ENCODE measurements around the gene SLC16A3. TPM values are rescaled to one million over a fixed set of nuclear protein-coding genes. Genes with fewer than 3 reads are reported as not detected.

Gene SLC16A3
- total and polyA plus RNA-seq, 4 donors, result 1.1 to 10.5 (median 8.8) TPM

GRCh38 chr17:82248815-82249674 is 20.2 kb downstream of the SLC16A3 start:
- H3K4me3 ChIP-seq (ENCODE audit: low read depth in 1 of 3, low read length in 3 of 3), result no peak overlapping the region
- no peaks in the 10 kb centered on the region for H3K27me3 ChIP-seq (ENCODE audit: control insufficient read depth in 4 of 4, insufficient read depth in 4 of 4, low read length in 3 of 4)
- TF ChIP-seq YY1 (IDR thresholded peaks at IDR 0.05) (no peak), RXRA (IDR thresholded peaks at IDR 0.05) (no peak), TAF1 (conservative IDR thresholded peaks at IDR 0.05) (no peak), NR2F2 (IDR thresholded peaks at IDR 0.05) (no peak), SP1 (IDR thresholded peaks at IDR 0.05) (no peak), FOXA1 (IDR thresholded peaks at IDR 0.05) (no peak), EGR1 (IDR thresholded peaks at IDR 0.05; ENCODE audit: low read depth in 2 of 2) (no peak), HNF4A (conservative IDR thresholded peaks at IDR 0.05) (no peak), JUND (IDR thresholded peaks at IDR 0.05) (no peak), GABPA (IDR thresholded peaks at IDR 0.05 in 1 of 2, conservative IDR thresholded peaks at IDR 0.05 in 1 of 2) (no peak)
- TF ChIP-seq, protein P1, sequence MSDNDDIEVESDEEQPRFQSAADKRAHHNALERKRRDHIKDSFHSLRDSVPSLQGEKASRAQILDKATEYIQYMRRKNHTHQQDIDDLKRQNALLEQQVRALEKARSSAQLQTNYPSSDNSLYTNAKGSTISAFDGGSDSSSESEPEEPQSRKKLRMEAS (IDR thresholded peaks at IDR 0.05), result no peak
- TF ChIP-seq, protein P2, sequence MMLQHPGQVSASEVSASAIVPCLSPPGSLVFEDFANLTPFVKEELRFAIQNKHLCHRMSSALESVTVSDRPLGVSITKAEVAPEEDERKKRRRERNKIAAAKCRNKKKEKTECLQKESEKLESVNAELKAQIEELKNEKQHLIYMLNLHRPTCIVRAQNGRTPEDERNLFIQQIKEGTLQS (IDR thresholded peaks at IDR 0.05), result no peak
- no peak overlapping the region for H3K9ac ChIP-seq (ENCODE audit: low read depth in 1 of 2, low read length in 2 of 2)
- WGBS, result 94% methylated on average over 54 of the region's 54 CpGs
- peaks cover 0 to 6% (median 0%) of the 10 kb centered on the region in 4 donors for H3K4me1 ChIP-seq (ENCODE audit: control insufficient read depth in 4 of 4, insufficient read depth in 4 of 4, low read length in 3 of 4)
- H3K36me3 ChIP-seq (ENCODE audit: control insufficient read depth in 4 of 4, insufficient read depth in 3 of 4, low read depth in 1 of 4, low read length in 3 of 4), result peaks cover 46 to 94% (median 69%) of the 10 kb centered on the region in 4 donors
- no peak for DNase-seq (ENCODE audit: low spot score)
- no peak overlapping the region for H3K27ac ChIP-seq (ENCODE audit: low read depth in 1 of 2, low read length in 2 of 2)
- H3K9me3 ChIP-seq (ENCODE audit: control insufficient read depth in 4 of 4, low read length in 3 of 4), result no peaks in the 10 kb centered on the region

DNA sequence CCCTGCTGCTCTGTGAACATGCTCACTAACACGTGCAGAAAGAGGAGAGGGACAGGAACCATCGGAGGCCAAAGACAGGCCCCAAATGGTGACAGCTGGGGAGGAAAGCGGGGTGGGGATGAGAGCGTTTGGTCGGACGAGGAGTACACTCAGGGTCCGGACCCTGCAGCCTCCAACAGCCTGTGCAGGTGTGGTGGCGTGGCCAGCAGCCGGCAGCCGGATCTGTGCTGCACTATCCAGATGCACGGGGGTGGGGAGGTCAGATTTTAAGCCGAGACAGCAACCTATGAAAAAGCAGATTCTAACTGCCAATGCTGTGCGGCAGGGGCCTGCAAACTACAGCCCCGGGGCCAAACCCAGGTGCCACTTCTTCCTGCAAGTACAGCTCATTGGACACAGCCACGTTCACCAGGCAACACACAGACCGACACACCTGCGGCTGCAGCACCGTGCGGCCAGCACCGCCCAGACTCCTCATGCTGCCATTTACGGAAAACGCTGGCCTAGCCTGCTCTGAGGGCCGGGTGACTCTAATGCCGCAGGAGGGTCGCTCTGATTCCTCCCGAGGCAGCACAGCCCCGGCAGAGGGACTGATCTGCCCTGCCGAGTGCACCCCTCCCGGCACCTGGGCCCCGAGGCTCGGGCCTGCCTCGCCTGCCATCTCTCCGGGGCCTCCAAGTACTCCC is 21.2 kb downstream of the SLC16A3 start:
- H3K9me3 ChIP-seq (ENCODE audit: control insufficient read depth in 4 of 4, low read length in 3 of 4), result no peaks in the 10 kb centered on the region
- TF ChIP-seq REST (IDR thresholded peaks at IDR 0.05) (no peak), NR2F2 (IDR thresholded peaks at IDR 0.05) (no peak), FOXA1 (IDR thresholded peaks at IDR 0.05) (no peak), HNF4A (conservative IDR thresholded peaks at IDR 0.05) (no peak), SP1 (IDR thresholded peaks at IDR 0.05) (no peak), ZBTB33 (IDR thresholded peaks at IDR 0.05) (no peak), YY1 (IDR thresholded peaks at IDR 0.05) (no peak)
- TF ChIP-seq, protein P1 (IDR thresholded peaks at IDR 0.05), result no peak
- TF ChIP-seq, protein P2 (IDR thresholded peaks at IDR 0.05), result no peak
- DNase-seq (ENCODE audit: low spot score), result no peak
- no peaks in the 10 kb centered on the region for H3K27me3 ChIP-seq (ENCODE audit: control insufficient read depth in 4 of 4, insufficient read depth in 4 of 4, low read length in 3 of 4)
- H3K27ac ChIP-seq (ENCODE audit: low read depth in 1 of 2, low read length in 2 of 2), result no peak overlapping the region
- H3K9ac ChIP-seq (ENCODE audit: low read depth in 1 of 2, low read length in 2 of 2), result no peak overlapping the region
- H3K36me3 ChIP-seq (ENCODE audit: control insufficient read depth in 4 of 4, insufficient read depth in 3 of 4, low read depth in 1 of 4, low read length in 3 of 4), result peaks cover 46 to 84% (median 60%) of the 10 kb centered on the region in 4 donors
- whole genome bisulfite sequencing, result 94% methylated on average over 33 of the region's 33 CpGs
- peaks cover 0 to 3% (median 0%) of the 10 kb centered on the region in 4 donors for H3K4me1 ChIP-seq (ENCODE audit: control insufficient read depth in 4 of 4, insufficient read depth in 4 of 4, low read length in 3 of 4)
- no peak overlapping the region for H3K4me3 ChIP-seq (ENCODE audit: low read depth in 1 of 3, low read length in 3 of 3)
